ENCODE results near the gene RCOR1.

The RCOR1 gene

GRCh38 chr14:102662636-102663430 lies 70.4 kb downstream of the RCOR1 start:
- no peak overlapping the region for H3K4me3 ChIP-seq (ENCODE audit: low read depth, low read length)
- DNase-seq (ENCODE audit: low read depth): no peak

- H3K4me3 ChIP-seq (ENCODE audit: low read depth, low read length): no peak overlapping the region
- no peak for DNase-seq (ENCODE audit: low read depth)
Observed at GRCh38 chr14:102663440-102663839, 71.0 kb downstream of the RCOR1 start.

- no peak overlapping the region for H3K4me3 ChIP-seq (ENCODE audit: low read depth, low read length)
- no peak for DNase-seq (ENCODE audit: low read depth)
Observed at GRCh38 chr14:102665621-102666020, 73.2 kb downstream of the RCOR1 start.

GRCh38 chr14:102666635-102667034 lies 74.2 kb downstream of the RCOR1 start:
- no peak overlapping the region for H3K4me3 ChIP-seq (ENCODE audit: low read depth, low read length)
- peak; percentile 24 for DNase-seq (ENCODE audit: low read depth)

- no peak overlapping the region for H3K4me3 ChIP-seq (ENCODE audit: low read depth, low read length)
- no peak for DNase-seq (ENCODE audit: low read depth)
Observed at GRCh38 chr14:102667703-102668102, 75.3 kb downstream of the RCOR1 start.

GRCh38 chr14:102668291-102668873 lies 75.9 kb downstream of the RCOR1 start:
- no peak overlapping the region for H3K4me3 ChIP-seq (ENCODE audit: low read depth, low read length)
- DNase-seq (ENCODE audit: low read depth): no peak

GRCh38 chr14:102671410-102671809 lies 79.0 kb downstream of the RCOR1 start:
- H3K4me3 ChIP-seq (ENCODE audit: low read depth, low read length): no peak overlapping the region
- DNase-seq (ENCODE audit: low read depth): no peak

GRCh38 chr14:102672410-102672960 lies 80.0 kb downstream of the RCOR1 start:
- no peak overlapping the region for H3K4me3 ChIP-seq (ENCODE audit: low read depth, low read length)
- no peak for DNase-seq (ENCODE audit: low read depth)

- DNase-seq (ENCODE audit: low read depth): no peak
- no peak overlapping the region for H3K4me3 ChIP-seq (ENCODE audit: low read depth, low read length)
Observed at GRCh38 chr14:102675396-102675795, 82.9 kb downstream of the RCOR1 start.

GRCh38 chr14:102678394-102678793 lies 85.9 kb downstream of the RCOR1 start:
- no peak for DNase-seq (ENCODE audit: low read depth)
- no peak overlapping the region for H3K4me3 ChIP-seq (ENCODE audit: low read depth, low read length)

GRCh38 chr14:102683399-102684297 lies 91.2 kb downstream of the RCOR1 start:
- no peak for DNase-seq (ENCODE audit: low read depth)

GRCh38 chr14:102684298-102684663 lies 91.8 kb downstream of the RCOR1 start:
- no peak overlapping the region for H3K4me3 ChIP-seq (ENCODE audit: low read depth, low read length)

More at GRCh38 chr14:102683399-102684297, 91.2 kb downstream of the RCOR1 start:
- no peak overlapping the region for H3K4me3 ChIP-seq (ENCODE audit: low read depth, low read length)

GRCh38 chr14:102686196-102686801 lies 93.8 kb downstream of the RCOR1 start:
- no peak overlapping the region for H3K4me3 ChIP-seq (ENCODE audit: low read depth, low read length)
- DNase-seq (ENCODE audit: low read depth): no peak

More at GRCh38 chr14:102684298-102684663, 91.8 kb downstream of the RCOR1 start:
- DNase-seq (ENCODE audit: low read depth): no peak

- H3K4me3 ChIP-seq (ENCODE audit: low read depth, low read length): no peak overlapping the region
- no peak for DNase-seq (ENCODE audit: low read depth)
Observed at GRCh38 chr14:102688290-102688689, 95.8 kb downstream of the RCOR1 start.

GRCh38 chr14:102690509-102691286 lies 98.2 kb downstream of the RCOR1 start:
- no peak overlapping the region for H3K4me3 ChIP-seq (ENCODE audit: low read depth, low read length)
- no peak for DNase-seq (ENCODE audit: low read depth)

- DNase-seq (ENCODE audit: low read depth): no peak
- no peak overlapping the region for H3K4me3 ChIP-seq (ENCODE audit: low read depth, low read length)
Observed at GRCh38 chr14:102691763-102692162, 99.3 kb downstream of the RCOR1 start.

- no peak for DNase-seq (ENCODE audit: low read depth)
- no peak overlapping the region for H3K4me3 ChIP-seq (ENCODE audit: low read depth, low read length)
Observed at GRCh38 chr14:102692334-102692733, 99.9 kb downstream of the RCOR1 start.

- H3K4me3 ChIP-seq (ENCODE audit: low read depth, low read length): no peak overlapping the region
Observed at GRCh38 chr14:102693006-102693755, 100.7 kb downstream of the RCOR1 start.

More at GRCh38 chr14:102693006-102693755, 100.7 kb downstream of the RCOR1 start:
- DNase-seq (ENCODE audit: low read depth): no peak

All from skeletal muscle cell (primary cell).